Measurements from ENCODE around the gene ZNF469.

DNA sequence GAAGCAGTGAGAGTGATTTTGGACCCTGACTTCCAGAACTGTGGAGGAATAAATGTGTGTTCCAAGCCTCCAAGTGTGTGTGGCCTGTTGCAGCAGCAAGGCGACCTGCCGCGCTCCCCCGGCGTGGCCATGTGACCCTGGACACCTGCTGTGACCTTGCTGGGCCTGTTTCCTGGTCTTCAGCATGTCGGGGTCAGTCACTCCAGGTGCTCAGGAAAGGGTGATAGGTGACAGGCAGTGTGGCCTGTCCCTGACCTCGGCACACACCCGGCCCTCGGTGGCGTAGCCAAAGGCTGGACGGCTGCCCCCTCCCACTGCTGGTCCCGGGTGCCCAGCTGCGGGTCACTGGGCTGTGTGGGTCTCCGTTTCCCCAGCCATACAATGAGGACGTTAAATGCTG is 31.8 kb upstream of the ZNF469 start:
- TF ChIP-seq POLR2A (IDR thresholded peaks at IDR 0.05): no peak
- TF ChIP-seq, protein P1, sequence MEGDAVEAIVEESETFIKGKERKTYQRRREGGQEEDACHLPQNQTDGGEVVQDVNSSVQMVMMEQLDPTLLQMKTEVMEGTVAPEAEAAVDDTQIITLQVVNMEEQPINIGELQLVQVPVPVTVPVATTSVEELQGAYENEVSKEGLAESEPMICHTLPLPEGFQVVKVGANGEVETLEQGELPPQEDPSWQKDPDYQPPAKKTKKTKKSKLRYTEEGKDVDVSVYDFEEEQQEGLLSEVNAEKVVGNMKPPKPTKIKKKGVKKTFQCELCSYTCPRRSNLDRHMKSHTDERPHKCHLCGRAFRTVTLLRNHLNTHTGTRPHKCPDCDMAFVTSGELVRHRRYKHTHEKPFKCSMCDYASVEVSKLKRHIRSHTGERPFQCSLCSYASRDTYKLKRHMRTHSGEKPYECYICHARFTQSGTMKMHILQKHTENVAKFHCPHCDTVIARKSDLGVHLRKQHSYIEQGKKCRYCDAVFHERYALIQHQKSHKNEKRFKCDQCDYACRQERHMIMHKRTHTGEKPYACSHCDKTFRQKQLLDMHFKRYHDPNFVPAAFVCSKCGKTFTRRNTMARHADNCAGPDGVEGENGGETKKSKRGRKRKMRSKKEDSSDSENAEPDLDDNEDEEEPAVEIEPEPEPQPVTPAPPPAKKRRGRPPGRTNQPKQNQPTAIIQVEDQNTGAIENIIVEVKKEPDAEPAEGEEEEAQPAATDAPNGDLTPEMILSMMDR (IDR thresholded peaks at IDR 0.05): no peak

Data from testis (tissue), 2 donors.